Activated CD4-positive, alpha-beta T cell treated with anti-CD3 and anti-CD28 coated beads for 24 hours (primary cell): ENCODE measurements around the gene MRPL50.
A peak's percentile ranks its signal among the peaks of the same experiment; 100 is the strongest.

ENCODE experiments used
- DNase-seq, 2 donors: peaks; one replicate each; pipeline ENCODE4 v3.0.0-alpha.2; 2020; ENCODE audit warnings: low read depth in 2 of 2

Gene MRPL50

DNA sequence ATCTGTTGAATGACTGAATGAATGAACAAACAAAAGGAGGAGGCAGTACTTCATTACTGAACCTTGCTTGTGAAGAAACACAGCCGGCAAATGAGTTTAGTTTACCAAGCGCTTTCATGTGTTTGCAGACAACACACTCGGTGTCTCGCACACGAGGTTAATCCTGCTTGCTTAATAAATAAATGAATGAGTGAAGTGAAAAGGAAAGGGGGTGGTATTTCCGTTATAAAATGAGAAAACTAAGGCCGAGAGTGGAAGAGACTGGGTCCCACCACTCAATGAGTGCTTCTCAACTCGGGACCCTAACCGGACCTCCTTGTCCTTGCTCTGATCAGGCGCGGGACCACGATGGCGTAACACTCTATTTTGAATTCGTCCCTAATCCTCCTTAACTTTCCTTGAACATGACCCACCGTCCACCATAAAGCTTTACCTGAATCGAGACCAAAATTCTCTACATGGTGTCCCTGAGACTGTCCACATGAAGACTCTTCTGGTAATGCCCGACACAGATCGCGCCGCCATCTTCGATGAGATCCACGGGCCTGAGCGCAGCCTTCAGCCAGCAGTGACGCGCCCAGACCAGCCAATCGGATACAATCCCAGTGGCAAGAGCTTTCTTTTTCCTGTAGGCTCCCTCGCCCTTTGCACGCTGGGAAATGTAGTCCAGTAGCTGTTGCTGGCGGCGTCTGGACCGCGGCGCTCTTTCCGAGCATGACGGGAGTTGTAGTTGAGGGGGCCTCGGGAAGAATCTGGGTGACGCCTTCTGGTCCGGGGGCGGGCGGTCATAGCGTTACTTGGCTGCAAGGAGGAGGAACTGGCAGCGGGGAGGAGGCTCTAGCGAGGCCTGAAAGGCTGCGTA, at the start of gene MRPL50, which contains the start of gene ZNF189:
TSS of gene MRPL50 (minus strand) at position 551 of the 862 bp plus-strand sequence. CDS start at position 525, 26 bp downstream.
TSS of gene ZNF189 (plus strand) at position 784 of the 862 bp plus-strand sequence. CDS start 306 bp downstream, outside the sequence.
- DNase-seq = peak; percentile 89 to 90

DNA sequence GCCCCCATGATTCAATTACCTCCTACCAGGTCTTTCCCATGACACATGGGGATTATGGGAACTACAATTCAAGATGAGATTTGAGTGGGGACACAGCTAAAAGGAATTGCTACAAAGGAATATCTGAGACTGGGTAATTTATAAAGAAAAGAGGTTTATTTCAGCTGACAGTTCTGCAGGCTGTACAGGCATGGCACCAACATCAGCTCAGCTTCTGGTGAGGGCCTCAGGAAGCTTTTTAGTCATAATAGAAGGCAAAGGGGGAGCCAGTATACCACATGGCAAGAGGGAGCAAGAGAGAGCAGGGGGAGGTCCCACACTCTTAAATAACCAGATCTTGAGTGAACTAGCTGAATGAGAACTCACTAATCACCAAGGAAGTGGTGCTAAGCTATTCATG, 48.3 kb upstream of the MRPL50 start:
- DNase-seq = no peak

DNA sequence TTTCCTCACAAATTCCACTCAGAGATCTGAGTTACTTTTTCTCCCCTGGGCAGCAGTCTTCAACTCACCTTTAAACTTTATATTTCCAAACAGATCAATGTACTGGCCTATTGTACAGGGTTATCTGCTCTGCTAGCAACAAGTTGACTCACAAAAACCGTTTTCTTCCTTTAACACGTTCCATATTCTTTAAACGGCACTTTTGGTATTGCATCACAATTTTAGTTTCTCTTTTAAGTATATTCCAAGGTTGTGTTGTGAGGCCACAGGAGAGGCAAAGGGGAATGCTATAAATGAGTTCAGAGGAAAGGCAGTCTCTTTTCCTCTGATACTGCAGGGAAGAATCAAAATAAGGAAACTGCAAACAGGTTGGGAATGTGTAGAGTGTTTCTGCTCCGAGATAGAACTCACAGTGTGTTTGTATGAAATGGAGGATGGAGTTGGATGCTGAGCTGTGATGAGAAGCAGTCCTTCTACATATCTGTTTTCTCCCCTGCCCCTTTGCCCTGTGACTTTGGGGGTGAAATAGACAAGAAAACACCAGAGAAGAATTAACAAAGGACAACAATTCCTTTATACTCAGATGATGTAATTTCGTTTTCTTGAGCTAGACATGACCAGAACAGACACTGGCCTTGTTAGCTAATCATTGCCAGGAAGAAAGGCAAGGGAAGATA, 47.1 kb upstream of the MRPL50 start:
- no peak for DNase-seq

DNA sequence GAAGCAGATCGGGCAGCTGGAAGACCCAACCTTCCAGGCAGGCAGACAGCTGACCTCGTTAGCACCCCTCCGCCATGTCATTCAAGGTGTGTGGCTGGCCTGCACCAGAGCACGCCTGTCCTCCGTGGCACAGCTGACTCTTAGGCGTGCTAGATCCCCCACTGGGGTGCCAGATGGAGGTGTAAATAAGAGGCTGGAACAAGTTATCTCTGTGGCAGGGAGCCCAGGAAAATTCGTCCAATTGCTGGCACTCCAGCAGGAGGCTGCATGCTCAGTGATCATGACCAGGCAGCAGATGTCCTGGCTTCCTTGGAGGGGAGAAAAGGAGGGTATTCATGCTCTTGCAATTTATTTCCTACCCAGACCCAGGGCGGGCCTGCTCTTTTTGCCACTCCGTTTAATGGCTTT, 45.0 kb upstream of the MRPL50 start:
- DNase-seq = no peak

DNA sequence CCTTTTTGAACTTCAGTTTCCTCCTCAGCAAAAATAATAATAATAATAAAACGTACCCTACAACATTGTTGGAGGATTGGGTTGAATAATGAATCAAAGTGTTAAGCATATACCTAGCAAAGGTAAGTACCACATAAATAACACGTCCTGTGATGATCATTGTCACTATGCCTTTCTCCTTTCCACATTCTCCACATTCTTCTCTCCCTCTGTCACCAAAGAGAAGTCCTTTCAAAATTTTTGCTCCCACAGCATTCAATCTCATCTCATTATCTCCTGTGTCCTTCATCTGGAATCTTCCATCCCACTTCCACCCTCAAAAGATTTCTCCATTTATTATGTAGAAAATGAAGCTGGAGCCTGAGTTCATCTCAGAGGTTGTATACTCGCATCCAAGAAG, 44.3 kb upstream of the MRPL50 start:
- no peak for DNase-seq

DNA sequence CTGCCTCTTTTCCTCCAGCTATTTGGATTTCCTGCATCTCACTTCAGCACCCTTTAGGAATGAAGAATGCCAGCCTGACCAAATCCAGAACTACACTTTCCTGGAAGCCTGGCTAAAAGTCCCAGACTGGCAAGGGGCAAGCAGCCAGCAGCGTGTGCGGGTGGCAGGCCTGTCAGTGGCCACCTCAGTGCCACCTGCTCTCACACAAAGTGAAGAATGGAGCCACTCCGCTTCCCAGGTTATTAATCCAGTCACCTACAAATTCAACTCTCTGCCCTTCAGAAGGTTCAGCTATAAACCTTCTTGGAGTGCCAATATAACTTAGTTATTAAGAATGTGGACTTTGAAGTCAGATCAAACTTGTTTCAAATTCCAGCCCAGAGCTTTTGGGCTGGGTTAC, 43.9 kb upstream of the MRPL50 start:
- no peak for DNase-seq

DNA sequence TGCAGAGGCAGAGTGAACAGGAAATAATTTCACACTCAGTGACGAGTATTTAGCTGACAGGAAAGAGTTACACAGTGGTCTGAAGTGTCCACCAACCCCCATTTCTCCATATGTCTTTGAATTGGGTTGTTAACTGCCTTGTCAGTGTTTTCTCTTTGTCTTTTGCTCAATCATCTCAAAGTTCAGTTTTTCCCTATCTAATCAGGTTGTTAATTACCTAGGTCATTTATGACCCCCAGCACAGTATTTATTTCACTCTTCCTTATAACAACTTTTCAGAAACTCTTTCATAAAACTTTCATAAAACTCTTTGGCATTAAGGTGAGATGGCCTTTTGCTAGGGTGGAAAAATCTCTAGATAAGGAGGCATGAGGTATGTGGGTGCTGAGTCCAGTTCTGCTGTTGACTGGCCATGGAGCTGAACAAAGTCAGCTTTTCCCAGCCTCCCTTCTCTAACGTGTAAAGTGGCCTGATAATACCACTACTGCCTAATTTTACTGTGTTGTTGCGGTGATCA, 42.4 kb upstream of the MRPL50 start:
- no peak for DNase-seq

DNA sequence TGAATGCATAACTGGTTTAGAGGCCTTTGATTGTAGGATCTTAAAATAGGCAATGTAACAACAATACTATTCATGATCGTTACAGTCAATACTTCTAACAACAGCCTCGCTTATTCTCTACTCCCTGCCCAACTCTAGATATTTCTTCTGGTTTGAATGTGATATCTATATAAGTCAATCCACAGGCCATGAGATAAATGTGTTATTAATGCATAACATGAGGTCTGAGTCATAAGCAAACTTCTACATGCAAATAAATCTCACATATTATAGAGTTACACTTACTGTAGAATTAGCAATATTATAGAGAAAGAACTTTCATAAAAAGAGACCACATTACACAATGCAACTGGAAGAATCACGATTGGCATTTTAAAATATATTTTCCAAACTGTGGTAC, 40.1 kb upstream of the MRPL50 start:
- DNase-seq = no peak

DNA sequence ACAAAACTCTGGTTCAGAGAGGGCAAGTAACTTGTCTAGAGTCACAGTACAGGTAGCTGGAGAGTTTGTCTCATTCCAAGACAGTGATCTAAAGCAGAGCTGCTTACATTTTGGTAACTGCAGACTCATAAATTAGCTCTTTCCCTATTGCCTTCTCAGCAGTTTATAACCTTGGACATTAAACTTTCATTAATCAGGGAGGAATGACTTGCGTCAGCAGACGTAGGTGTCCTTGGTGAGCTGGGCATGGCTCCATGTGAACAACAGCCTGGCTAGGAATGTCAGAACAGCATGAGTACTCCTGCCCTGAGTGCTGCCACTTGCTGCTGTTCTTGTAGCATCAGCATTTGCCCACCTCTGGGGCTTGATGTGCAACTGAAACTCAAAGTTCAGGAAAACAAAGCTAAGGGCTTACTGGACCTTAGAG, 39.4 kb upstream of the MRPL50 start:
- no peak for DNase-seq

DNA sequence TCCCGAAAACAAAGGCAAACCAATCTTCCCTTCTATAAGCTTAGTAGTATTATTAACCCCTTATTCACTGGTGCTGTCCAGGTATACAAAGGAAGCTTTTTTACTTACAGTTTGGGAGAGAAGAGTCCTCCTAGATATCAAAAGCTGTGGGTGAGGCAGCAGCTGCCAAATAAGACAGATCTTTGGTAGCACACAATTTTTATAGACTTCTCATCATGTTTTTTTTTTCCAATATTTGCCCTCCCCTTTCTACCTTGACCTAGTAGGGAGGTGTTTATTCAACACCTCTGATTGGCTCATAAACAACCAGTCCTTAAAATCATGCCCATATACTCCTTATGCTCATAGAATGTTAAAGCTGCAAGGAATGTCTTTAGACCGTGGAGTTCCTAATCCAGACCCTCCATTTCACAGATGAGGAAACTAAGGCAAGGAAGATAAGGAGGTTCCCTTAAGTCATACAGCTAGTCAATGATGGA, 37.2 kb upstream of the MRPL50 start, which contains the start of gene ALDOB:
TSS of gene ALDOB (minus strand) at position 174 of the 479 bp plus-strand sequence. CDS start 4,887 bp downstream, outside the sequence.
- no peak for DNase-seq

DNA sequence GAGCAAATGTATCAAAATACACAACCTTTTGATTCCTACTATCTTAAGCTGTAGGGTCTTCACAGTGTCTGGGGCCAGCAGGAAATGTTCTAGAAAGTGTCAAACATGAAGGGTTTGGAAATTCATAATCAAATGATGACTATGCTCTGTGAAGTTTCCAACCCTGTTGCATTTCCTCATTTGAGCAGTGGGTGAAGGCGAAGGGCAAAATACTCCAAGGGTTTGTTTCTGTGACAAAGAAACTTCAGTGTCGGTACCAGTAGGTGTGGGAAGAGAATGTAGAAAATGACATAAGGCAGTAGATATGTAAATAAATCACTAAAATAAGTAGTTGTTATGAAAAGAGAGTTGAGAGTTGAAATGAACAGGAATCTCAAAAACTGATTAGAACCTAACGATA, 36.6 kb upstream of the MRPL50 start:
- DNase-seq = no peak

DNA sequence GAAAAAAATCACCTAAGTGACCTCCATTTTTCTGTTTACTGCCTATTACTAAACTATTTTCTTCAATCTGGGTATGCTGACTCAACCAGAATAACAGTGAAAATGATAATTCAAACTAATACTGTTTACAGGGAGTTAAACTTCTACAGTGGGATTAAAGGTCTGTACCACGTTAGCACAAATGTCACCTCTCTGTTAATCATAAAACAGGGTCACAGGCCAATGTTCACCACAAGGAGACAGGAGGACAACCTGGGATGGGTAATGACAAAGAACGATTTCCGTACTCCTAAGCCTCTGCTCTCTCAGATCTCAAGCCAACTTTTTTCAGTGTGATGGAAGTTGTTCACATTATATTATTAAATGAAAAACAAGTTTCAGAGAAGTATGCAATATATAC, 34.8 kb upstream of the MRPL50 start:
- no peak for DNase-seq

DNA sequence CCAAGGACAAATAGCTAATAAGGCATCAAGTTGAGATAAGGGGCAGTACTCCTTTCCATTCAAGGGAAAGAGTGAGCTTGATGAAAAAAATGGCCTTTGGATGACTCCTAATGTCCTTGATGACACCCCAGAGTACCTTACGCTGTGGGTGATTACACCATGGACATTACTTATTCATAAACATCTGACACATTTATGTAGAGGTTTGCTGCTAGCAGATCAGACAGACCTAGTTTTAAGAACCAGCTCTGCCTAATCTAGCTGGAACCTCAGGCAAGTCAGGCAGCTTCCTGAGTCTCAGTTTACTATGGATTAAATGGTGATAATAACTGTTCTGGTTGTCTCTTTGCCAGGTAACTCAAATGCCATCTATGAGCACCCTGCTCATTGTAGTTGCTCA, 34.3 kb upstream of the MRPL50 start:
- no peak for DNase-seq

DNA sequence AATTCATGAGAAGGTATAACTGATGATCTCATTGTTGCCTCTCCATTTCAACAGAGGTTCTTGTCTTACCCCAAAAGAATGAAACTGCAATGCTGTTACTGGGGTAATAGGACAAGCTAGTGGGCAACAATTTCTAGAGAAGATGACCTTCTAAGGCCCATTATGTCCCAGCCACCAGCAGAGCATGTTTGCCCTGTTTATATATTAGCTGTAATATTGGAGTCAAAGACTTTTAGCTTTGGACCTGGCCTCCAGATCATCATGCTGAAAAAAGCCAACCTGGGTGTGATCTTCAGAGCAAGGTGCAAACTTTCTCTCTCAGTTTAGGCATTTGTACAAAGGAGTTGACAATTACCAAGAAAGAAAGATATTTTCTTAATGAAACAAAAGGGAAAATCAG, 33.8 kb upstream of the MRPL50 start:
- no peak for DNase-seq

DNA sequence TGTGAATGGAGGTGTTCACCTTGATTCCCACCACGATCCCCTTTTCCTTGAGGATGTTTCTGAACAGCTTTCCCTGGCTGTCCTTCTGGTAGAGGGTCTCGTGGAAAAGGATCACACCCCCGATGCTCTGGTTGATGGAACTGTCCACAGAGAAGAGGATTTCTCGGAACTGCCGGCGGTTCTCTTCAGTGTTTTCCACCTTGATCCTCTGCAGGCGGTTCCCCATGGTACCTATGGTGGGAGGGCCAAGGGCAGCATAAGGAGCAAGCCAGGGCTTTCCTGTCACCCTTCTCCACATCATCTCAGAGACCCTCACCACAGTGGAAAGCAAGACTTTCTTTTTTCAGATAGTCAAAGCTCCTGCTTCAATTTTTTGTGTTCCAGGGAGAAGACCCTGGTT, 31.3 kb upstream of the MRPL50 start:
- no peak for DNase-seq

DNA sequence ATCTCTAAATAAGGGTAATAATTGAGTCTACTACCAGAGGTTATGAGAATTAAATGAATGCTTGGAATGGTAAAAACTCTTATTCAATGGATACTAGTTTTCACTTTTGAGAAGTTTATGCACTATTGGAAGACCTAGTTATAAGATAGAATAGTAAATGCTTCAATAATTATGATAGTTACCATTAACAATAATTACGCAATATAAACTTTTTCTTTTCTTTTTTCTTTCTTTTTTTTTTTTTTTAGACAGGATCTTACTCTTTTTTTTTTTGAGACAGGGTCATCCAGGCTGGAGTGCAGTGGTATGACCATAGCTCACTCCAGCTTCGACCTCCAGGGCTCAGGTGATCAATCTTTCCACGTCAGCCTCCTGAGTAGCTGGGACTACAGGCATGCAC, 30.5 kb upstream of the MRPL50 start:
- DNase-seq = no peak

DNA sequence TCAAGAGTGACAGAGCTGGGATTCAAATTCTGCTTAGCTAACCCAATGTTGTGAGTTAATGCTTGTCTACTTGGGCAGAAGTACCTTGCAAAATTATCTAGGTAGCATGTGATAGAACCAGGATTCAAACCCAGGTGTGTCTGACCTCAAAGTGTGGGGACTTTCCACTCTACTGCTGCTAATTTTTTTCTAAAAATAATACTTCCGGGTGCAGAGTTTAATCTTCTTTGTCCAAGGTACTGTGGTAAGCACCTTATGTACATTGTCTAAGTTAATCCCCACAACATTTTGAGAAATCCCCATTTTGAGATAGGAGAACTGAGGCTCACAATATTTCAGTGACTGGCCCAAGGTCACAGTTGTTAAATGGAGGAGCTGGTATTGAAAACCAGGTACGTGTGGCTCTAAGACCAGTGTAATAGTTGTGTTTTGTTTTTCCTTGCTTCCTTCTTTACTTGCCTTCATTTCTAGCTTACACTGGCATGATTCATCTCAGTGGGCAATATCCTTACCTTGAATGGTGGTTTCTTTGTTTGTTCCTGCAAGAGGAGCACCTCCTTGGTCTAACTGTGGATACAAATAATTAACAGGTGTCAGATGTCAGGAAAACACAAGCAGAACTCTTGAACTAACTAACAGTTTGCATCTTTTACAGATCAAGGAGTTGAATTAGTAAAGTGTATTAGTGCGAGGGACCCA, 29.7 kb upstream of the MRPL50 start:
- DNase-seq = no peak

DNA sequence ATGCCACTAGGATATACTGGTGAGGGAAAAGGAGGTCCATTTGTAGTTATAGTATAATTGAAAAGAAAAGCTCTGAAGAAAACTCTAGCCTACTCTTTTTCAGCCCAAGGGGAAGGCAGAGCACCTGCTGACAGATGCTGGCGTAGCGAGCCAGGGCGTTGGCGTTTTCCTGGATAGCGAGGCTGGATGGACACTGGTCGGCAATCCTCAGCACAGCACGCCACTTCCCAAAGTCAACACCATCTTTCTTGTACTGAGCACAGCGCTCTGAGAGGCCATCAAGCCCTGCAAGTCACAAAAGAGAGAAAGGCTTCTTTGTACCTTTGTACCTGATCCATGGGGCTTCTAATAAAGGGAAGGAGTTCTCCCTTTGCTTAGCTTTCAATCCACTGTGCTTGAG, 28.9 kb upstream of the MRPL50 start:
- DNase-seq = no peak

DNA sequence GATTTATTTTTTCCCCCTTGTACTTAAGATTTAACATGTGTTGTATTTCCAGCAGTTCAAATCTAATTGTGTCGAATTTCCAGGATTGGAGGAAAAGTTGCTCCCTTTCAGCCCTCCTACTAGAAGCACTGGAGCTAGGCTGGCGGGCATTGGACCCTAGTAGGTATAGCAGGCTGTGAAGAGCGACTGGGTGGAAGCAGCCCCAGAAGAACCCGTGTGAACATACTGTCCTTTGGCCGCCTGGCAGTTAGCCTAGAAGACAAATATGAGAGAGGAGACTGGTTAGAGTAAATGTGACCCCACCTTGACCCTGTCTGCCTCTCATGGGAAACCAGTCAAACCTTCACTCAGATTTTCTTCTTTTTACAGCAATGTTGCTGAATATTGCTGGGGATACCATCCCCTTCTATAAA, 23.2 kb upstream of the MRPL50 start:
- no peak for DNase-seq

DNA sequence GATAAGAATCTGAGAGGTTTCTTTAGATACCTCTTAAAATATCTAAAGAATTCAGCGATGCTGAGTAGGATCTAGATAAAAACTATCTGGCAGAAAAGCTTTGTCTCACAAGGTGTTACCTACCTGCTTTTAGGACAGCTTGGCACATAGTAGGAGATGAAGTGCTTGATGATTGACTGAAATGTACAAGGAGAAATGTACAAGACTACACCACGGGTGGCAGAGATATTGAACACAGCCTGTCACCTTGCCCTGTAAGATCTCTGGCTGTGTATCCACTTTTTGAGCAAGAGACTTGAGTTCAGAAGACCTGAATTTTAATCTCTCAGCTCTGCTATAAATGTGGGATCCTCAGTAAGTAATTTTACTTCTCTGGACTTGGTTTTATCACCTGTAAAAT, 21.4 kb upstream of the MRPL50 start:
- no peak for DNase-seq

DNA sequence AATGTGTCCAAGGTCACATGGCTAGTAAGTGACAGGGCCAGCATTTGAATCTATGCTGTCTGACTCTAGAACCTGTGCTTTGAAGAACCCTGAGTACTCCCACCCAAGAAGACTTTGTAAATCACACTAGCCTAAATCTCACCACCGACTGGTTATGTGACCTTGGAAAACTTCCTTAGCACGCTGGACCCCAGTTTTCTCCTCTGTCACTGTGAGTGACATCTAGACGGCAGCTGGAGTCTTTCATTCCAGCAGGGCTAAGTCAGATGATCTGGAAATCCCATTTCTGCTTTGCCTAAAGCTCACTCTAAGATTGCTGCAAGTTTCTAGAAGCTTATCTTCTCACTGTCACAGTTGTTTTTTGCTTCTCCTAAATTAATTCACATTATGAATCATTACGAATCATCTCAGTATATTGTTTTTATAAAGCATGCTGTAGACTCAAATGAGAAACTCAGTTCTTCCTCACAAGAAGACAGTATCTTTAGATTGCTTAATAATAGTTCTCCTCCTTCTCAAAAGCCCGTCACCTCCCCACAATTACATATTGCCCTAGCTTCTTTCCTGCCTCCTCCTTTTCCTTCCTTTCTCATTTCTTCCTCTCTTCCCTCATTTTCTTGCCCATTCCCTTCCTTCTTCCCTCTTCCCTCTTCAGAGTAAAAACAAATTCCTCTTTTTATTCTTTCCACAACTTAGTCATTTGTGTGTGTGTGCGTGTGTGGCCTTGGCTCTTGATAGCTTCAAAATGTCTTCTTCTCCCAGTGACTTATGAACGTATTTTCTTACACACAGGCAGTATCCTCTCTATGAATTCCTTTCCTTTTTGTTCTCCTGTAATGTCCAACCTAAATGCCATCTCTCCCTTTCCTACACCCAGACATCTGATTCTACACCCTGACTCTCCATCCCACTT, 20.4 kb upstream of the MRPL50 start:
- no peak for DNase-seq
